ENCODE data around the gene MRPL21. TPM values are rescaled to one million over a fixed set of nuclear protein-coding genes. Genes with fewer than 3 reads are reported as not detected.

MRPL21 gene
- total RNA-seq, 1 donor: 47.1 TPM

DNA sequence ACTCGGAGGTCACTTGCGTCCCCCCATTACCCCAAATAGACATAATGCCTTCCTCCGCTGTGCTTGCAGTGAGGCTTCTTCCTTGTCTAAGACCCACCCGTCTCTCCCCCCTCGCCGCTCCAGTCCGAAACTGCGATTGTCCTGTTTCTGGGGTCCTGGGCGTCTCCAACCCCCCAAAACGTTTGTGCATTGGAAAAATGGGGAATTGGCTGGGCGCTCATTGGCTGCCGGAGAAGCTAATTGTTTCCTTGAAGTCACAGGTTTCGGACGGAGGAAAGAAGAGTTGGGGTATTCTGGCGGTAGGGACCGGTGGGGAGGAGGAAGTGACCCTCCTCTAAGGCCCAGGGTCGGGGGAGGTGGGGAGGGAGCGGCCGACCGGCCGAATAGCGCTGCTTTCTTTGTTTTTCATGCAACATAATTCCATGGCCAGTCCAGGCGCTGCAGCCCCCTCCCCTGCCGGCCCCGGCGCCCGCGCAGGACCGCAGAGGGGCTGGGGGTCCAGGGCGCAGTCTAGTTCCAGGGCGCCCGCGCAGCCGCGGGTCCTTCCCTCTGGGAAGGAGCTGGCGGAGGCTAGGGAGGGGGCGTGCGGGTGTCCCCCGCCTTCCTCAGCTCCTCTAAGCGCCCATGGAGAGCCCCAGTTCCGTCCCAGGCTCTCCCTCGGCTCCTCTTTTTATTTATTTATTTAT lies 49.2 kb downstream of the MRPL21 start:
- peak overlapping the region; percentile 63 for H3K4me3 ChIP-seq (ENCODE audit: low read depth, low read length)
- DNase-seq (ENCODE audit: low read depth): no peak

DNA sequence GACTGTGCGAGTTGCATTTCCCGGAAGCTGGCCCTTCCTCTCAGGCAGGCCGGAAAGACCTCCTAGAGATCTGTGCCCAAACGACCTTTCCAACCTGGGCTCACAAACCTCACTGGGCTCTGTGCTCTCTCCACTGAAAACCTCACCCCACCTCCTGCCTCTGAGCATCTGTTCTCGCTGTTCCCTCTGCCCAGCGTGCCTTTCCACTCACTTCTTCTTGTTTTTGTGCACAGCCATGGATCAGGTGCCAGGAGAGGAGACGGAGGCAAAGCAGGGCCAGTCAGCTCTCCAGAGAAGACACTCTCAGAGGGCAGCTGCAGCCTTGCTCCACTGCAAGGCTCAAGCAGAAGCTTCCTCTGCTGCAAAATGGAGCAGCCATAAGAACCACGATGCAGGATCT lies 51.0 kb downstream of the MRPL21 start:
- no peak for DNase-seq (ENCODE audit: low read depth)
- no peak overlapping the region for H3K4me3 ChIP-seq (ENCODE audit: low read depth, low read length)
- TF ChIP-seq, protein P1, sequence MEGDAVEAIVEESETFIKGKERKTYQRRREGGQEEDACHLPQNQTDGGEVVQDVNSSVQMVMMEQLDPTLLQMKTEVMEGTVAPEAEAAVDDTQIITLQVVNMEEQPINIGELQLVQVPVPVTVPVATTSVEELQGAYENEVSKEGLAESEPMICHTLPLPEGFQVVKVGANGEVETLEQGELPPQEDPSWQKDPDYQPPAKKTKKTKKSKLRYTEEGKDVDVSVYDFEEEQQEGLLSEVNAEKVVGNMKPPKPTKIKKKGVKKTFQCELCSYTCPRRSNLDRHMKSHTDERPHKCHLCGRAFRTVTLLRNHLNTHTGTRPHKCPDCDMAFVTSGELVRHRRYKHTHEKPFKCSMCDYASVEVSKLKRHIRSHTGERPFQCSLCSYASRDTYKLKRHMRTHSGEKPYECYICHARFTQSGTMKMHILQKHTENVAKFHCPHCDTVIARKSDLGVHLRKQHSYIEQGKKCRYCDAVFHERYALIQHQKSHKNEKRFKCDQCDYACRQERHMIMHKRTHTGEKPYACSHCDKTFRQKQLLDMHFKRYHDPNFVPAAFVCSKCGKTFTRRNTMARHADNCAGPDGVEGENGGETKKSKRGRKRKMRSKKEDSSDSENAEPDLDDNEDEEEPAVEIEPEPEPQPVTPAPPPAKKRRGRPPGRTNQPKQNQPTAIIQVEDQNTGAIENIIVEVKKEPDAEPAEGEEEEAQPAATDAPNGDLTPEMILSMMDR (IDR thresholded peaks at IDR 0.05; ENCODE audit: insufficient read depth, low read depth, low read length): no peak

More for the DNA sequence above, 49.2 kb downstream of the MRPL21 start:
- TF ChIP-seq, protein P1 (IDR thresholded peaks at IDR 0.05; ENCODE audit: insufficient read depth, low read depth, low read length): no peak

DNA sequence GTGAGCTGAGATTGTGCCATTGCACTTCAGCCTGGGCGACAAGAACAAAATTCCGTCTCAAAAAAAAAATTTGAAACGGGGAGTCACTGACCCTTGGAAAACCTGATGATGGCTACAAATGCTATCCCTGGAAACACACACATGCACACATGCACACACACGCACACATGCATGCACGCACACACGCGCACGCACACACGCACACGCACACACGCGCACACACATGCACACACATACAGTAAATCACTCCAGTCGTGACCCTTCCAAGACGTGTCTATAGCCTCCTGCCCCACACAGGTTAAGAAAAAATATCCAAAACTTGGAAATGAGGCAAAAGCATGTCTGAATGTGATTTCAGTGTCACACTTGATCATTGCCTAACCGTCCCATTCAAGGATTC lies 55.2 kb downstream of the MRPL21 start:
- TF ChIP-seq, protein P1 (IDR thresholded peaks at IDR 0.05; ENCODE audit: insufficient read depth, low read depth, low read length): no peak
- DNase-seq (ENCODE audit: low read depth): no peak
- H3K4me3 ChIP-seq (ENCODE audit: low read depth, low read length): no peak overlapping the region

DNA sequence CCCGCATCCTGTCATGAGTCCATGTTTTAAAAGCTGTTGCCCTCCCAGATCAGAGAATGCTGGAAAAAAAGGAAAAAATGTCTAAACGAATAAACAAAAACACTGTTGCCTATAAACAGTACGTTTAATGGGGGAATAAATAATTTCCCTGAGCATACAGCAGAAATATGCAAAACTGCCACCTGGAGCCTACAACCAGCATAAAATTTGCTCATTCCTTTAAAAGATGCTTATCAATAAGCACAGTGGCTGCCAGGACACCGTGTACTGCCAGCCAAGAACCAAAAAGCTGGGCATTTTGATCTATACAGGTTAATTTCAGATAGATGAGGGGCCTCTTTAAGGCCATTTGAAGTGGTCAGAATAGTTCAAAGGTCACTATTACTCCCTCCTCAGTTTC lies 56.2 kb downstream of the MRPL21 start:
- TF ChIP-seq, protein P1 (IDR thresholded peaks at IDR 0.05; ENCODE audit: insufficient read depth, low read depth, low read length): no peak
- peak; percentile 13 for DNase-seq (ENCODE audit: low read depth)
- H3K4me3 ChIP-seq (ENCODE audit: low read depth, low read length): no peak overlapping the region

DNA sequence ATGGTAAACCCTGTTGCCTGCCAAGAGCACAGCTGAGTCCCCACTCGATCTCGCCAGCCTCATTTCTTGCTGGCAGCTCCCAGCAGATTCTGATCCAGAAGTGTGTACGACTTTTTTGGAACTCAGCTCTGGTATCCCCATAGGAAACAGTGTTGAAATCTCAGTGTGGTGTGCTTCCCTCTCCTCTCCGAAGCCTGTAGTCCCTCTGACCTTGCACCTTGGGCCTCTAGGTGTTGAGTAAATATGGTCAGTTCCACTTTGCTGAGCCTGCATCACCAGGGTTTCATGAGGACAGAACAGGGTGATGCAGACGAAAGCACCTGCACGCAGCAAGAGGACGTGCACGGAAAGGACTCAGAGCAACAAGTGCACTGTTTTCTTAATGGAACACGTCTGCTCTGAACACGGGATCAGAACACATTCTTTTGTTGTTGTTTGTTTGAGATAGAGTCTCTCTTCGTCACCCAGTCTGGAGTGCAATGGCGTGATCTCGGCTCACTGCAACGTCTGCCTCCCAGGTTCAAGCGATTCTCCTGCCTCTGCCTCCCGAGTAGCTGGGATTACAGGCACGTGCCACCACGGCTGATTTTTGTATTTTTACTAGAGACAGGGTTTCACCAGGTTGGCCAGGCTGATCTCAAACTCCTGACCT lies 58.2 kb downstream of the MRPL21 start:
- no peak for DNase-seq (ENCODE audit: low read depth)
- TF ChIP-seq, protein P1 (IDR thresholded peaks at IDR 0.05; ENCODE audit: insufficient read depth, low read depth, low read length): no peak

DNA sequence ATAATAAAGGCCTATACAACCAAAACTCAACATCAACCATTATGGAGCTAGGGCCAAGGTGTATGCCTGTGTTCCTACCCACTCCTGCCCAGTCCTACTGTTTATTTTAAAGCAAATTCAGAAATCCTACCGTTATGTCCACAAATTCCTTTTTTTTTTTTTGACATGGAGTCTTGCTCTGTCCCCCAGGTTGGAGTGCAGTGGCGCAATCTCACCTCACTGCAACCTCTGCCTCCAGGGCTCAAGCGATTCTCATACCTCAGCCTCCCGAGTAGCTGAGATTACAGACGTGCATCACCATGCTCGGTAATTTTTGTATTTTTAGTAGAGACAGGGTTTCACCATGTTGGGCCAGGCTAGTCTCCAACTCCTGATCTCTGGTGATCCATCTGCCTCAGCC lies 58.8 kb downstream of the MRPL21 start:
- DNase-seq (ENCODE audit: low read depth): no peak
- TF ChIP-seq, protein P1 (IDR thresholded peaks at IDR 0.05; ENCODE audit: insufficient read depth, low read depth, low read length): no peak
- H3K4me3 ChIP-seq (ENCODE audit: low read depth, low read length): no peak overlapping the region

More for the DNA sequence above, 58.2 kb downstream of the MRPL21 start:
- H3K4me3 ChIP-seq (ENCODE audit: low read depth, low read length): no peak overlapping the region

All from fibroblast of villous mesenchyme (primary cell).